SU-DHL-6 (cell line): Measurements from ENCODE around the gene PMIS2.

Source experiments
- CTCF ChIP-seq: fragments of 200-600 bp; sonication (generic); IDR thresholded peaks from one replicate; pipeline ENCODE4 v1.5.1; 2017; ENCODE audit warnings: antibody characterized with exemption, mild to moderate bottlenecking, low read length, moderate library complexity; ENCODE audit not compliant: insufficient read depth, poor library complexity, severe bottlenecking
- EZH2phosphoT487 ChIP-seq: fragments of 200-600 bp; sonication (generic), shearing (Covaris generic); conservative IDR thresholded peaks from 2 replicates; pipeline ENCODE4 v1.6.1; 2018; ENCODE audit warnings: mild to moderate bottlenecking, antibody characterized with exemption, low read length, moderate library complexity, mixed read lengths

DNA sequence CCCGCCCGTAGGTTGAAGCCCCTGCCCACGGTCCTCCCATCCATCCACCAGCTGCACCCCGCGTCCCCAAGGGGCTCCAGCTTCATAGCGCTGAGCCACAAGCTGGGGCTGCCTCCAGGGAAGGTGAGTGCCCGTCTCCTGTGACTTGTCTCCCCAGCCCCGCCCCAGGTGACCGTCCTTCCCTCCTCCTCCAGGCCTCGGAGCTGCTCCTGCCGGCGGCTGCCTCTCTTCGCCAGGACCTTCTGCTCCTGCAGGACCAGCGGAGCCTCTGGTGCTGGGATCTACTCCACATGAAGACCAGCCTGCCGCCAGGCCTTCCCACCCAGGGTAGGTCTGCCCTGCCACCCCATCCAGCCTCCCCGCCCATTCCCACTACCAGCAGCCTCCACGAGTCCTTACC lies 34.0 kb downstream of the PMIS2 start:
- TF ChIP-seq CTCF (no peak), EZH2phosphoT487 (no peak)
